ENCODE results near the gene FRMD3. TPM values are rescaled to one million over a fixed set of nuclear protein-coding genes. Genes with fewer than 3 reads are reported as not detected.

Gene FRMD3
- total RNA-seq, 2 donors from 2014 or later: 2.1 to 4.6 TPM

DNA sequence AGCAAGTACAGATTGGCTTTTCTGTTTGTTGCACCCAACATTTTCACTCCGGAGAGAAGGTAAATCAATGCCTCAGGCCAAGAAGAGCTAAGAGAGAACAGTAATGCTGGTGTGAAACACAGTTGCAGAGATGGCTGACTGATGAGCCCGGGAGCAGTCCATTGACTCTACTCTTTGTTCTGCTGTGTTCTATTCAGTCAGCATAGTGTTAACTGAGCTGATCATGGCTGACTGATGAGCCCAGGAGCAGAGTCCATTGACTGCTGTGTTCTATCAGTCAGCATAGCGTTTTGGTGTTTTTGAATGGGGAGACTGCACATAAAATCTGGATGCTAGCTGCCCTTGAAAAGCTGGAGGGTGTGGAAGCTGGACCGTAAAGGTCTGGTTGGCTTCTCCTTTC, 141.4 kb downstream of the FRMD3 start:
- TF ChIP-seq POLR2A (IDR thresholded peaks at IDR 0.05): no peak
- no peak for TF ChIP-seq CTCF (IDR thresholded peaks at IDR 0.05)
- intact Hi-C loops (cut with DNase I): no loop called here
- H3K9me3 ChIP-seq: no peaks in the 10 kb centered on the region

DNA sequence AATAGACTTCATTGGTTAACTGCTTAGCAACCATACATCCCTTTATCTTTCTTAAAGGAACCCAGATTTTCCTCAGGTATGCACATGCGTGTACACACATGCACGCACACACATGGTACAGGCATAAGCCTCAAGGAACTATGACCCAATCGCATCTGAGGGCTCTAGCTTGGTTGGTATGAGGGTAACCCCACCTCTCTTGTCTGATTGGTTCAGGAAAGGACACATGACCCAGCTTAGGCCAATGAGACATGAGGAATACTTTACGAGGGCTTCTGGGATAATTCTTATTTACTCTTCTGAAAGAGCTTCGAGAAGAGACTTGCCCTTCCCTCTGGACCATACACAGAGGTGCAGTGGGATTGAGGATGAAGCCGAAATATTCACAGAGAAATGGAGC, 141.9 kb downstream of the FRMD3 start:
- no peaks in the 10 kb centered on the region for H3K9me3 ChIP-seq
- 87 to 93% methylated on average over 6 of the region's 6 CpGs for WGBS, 2 donors
- no peaks in the 10 kb centered on the region for H3K27me3 ChIP-seq
- H3K27ac ChIP-seq: no peak overlapping the region
- H3K4me3 ChIP-seq: no peak overlapping the region
- ATAC-seq: no peak
- intact Hi-C loops (cut with DNase I): no loop called here
- DNase-seq: no peak
- peaks cover 9% of the 10 kb centered on the region for H3K4me1 ChIP-seq
- no peaks in the 10 kb centered on the region for H3K36me3 ChIP-seq (replicated peaks in 1 of 2; ENCODE audit: insufficient read depth in 1 of 2, low read depth in 2 of 2)
- TF ChIP-seq POLR2A (IDR thresholded peaks at IDR 0.05): no peak
- no peak for TF ChIP-seq CTCF (IDR thresholded peaks at IDR 0.05)

More for the DNA sequence above, 141.4 kb downstream of the FRMD3 start:
- Histone ChIP-seq H3K36me3 (replicated peaks in 1 of 2; ENCODE audit: insufficient read depth in 1 of 2, low read depth in 2 of 2) (no peaks in the 10 kb centered on the region), H3K27ac (no peak overlapping the region), H3K4me1 (peaks cover 9% of the 10 kb centered on the region), H3K4me3 (no peak overlapping the region), H3K27me3 (no peaks in the 10 kb centered on the region)
- DNase-seq (no peak), ATAC-seq (no peak)
- WGBS, 2 donors: 93 to 97% methylated on average over 4 of the region's 4 CpGs

- intact Hi-C loops (cut with DNase I): no loop called here
- 80 to 95% methylated on average over 4 of the region's 4 CpGs for WGBS, 2 donors
- DNase-seq (no peak), ATAC-seq (no peak)
- H3K4me1 ChIP-seq: no peaks in the 10 kb centered on the region
- H3K27me3 ChIP-seq: no peaks in the 10 kb centered on the region
- H3K27ac ChIP-seq: no peak overlapping the region
- no peaks in the 10 kb centered on the region for H3K36me3 ChIP-seq (replicated peaks in 1 of 2; ENCODE audit: insufficient read depth in 1 of 2, low read depth in 2 of 2)
- no peak for TF ChIP-seq CTCF (IDR thresholded peaks at IDR 0.05)
- TF ChIP-seq POLR2A (IDR thresholded peaks at IDR 0.05): no peak
- peaks cover 0 to 3% (median 0%) of the 10 kb centered on the region in 3 donors for H3K9me3 ChIP-seq
- H3K4me3 ChIP-seq: no peak overlapping the region
Measured at GRCh38 chr9:83392228-83392627, 146.0 kb downstream of the FRMD3 start.

DNA sequence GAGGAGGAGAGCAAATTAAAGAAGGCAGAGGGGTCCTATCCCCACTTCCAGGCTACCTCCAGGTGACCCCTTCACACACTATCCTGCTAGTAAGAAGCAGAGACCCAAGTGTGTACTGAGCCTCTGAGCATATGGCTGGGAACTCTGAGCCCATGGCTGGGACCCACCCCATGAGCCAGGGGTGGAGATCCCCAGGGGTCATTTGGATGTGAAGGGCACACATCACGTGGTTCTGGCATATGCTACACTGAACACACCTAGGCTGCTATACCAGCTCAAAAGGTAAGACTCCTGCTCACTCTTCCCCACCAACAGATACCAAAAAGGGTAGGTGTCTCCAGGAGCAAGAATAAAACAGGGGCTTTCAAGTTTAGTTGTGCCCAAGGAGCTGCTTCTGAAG, 149.9 kb downstream of the FRMD3 start:
- WGBS, 2 donors: 57 to 71% methylated on average over 1 of the region's 1 CpG
- H3K27me3 ChIP-seq: no peaks in the 10 kb centered on the region
- DNase-seq: no peak
- H3K36me3 ChIP-seq (replicated peaks in 1 of 2; ENCODE audit: insufficient read depth in 1 of 2, low read depth in 2 of 2): no peaks in the 10 kb centered on the region
- intact Hi-C loops (cut with DNase I): no loop called here
- H3K9me3 ChIP-seq: peaks cover 0 to 7% (median 0%) of the 10 kb centered on the region in 3 donors
- H3K4me1 ChIP-seq: no peaks in the 10 kb centered on the region
- H3K4me3 ChIP-seq: no peak overlapping the region
- no peak overlapping the region for H3K27ac ChIP-seq
- TF ChIP-seq POLR2A (IDR thresholded peaks at IDR 0.05) (no peak), CTCF (IDR thresholded peaks at IDR 0.05) (no peak)
- ATAC-seq: no peak

GRCh38 chr9:83387401-83388185, 150.6 kb downstream of the FRMD3 start:
- no peaks in the 10 kb centered on the region for H3K4me1 ChIP-seq
- intact Hi-C loops (cut with DNase I): no loop called here
- peaks cover 0 to 12% (median 0%) of the 10 kb centered on the region in 3 donors for H3K9me3 ChIP-seq
- no peak for ATAC-seq
- no peaks in the 10 kb centered on the region for H3K36me3 ChIP-seq (replicated peaks in 1 of 2; ENCODE audit: insufficient read depth in 1 of 2, low read depth in 2 of 2)
- WGBS, 2 donors: 90 to 91% methylated on average over 7 of the region's 7 CpGs
- no peak overlapping the region for H3K27ac ChIP-seq
- no peak overlapping the region for H3K4me3 ChIP-seq
- TF ChIP-seq CTCF (IDR thresholded peaks at IDR 0.05) (no peak), POLR2A (IDR thresholded peaks at IDR 0.05) (no peak)
- DNase-seq: no peak
- no peaks in the 10 kb centered on the region for H3K27me3 ChIP-seq

Data from body of pancreas (tissue), 4 donors.